Body of pancreas (tissue), 4 donors: ENCODE results near the gene HES5.

Experiments
- CTCF ChIP-seq, 7 experiments: fragments of 450-650 bp in 4 of 7; fragments of 200-600 bp in 3 of 7; sonication (generic) in 3 of 7; IDR thresholded peaks; one replicate each; pipeline ENCODE4 v1.5.1; 2016 to 2019; ENCODE audit warnings: antibody characterized with exemption in 7 of 7
- POLR2A ChIP-seq, 3 donors: fragments of 450-650 bp; IDR thresholded peaks; one replicate each; pipeline ENCODE4 v1.6.1; 2016; ENCODE audit warnings: antibody characterized with exemption in 3 of 3, mild to moderate bottlenecking in 2 of 3

GRCh38 chr1:2486041-2486440 lies 44.0 kb downstream of the HES5 start:
- TF ChIP-seq CTCF (IDR thresholded peaks at IDR 0.05) (no peak), POLR2A (IDR thresholded peaks at IDR 0.05) (no peak)
